Activated CD4-positive, alpha-beta T cell treated with anti-CD3 and anti-CD28 coated beads for 36 hours (primary cell): ENCODE data around the gene SNX6. TPM values are rescaled to one million over a fixed set of nuclear protein-coding genes. Genes with fewer than 3 reads are reported as not detected.
"Not testable (repeated sequence)": the region's sequence is repeated elsewhere in the genome, so short reads cannot be mapped to it uniquely, and the experiment has no call there.

Source experiments
- ATAC-seq: fragments of 200-7000 bp; cut with Tn5 transposase; one replicate; pipeline ENCODE4 v1.10.0; 2021; ENCODE audit warnings: mild to moderate bottlenecking, moderate library complexity
- CTCF ChIA-PET: fragments of 350-600 bp; sonication (Branson Sonifier 250); formaldehyde crosslinking; loops from one replicate; lab custom pipeline; 2021; ENCODE audit warnings: antibody characterized with exemption; lab: Charles Lee
- POLR2A ChIA-PET: fragments of 350-600 bp; sonication (Branson Sonifier 250); formaldehyde crosslinking; loops from one replicate; lab custom pipeline; 2021; ENCODE audit warnings: antibody characterized with exemption, inconsistent platforms; lab: Charles Lee
- DNase-seq: peaks from one replicate; pipeline ENCODE4 v3.0.0-alpha.2; 2020
- H3K27ac Mint-ChIP-seq: one replicate; pipeline ENCODE4 v1.8.0; 2021; ENCODE audit warnings: mixed read lengths
- H3K27me3 Mint-ChIP-seq: one replicate; pipeline ENCODE4 v1.8.0; 2021; ENCODE audit warnings: mixed read lengths
- H3K36me3 Mint-ChIP-seq: one replicate; pipeline ENCODE4 v1.8.0; 2021; ENCODE audit warnings: low read depth, mixed read lengths
- H3K4me1 Mint-ChIP-seq: one replicate; pipeline ENCODE4 v1.8.0; 2021; ENCODE audit warnings: mixed read lengths
- H3K4me3 Mint-ChIP-seq: one replicate; pipeline ENCODE4 v1.8.0; 2021; ENCODE audit warnings: mild to moderate bottlenecking, moderate library complexity, mixed read lengths
- H3K9me3 Mint-ChIP-seq: one replicate; pipeline ENCODE4 v1.8.0; 2021; ENCODE audit warnings: low read depth, mixed read lengths
- intact Hi-C, 2 experiments: fragments of 100-400 bp; cut with DNase I in 1 of 2; cut with micrococcal nuclease in 1 of 2; formaldehyde crosslinking; loops; one replicate each; pipeline versions ENCODE4 v1.14.2 to v1.15.1; 2022 to 2024; cut with DNase I, micrococcal nuclease
- total RNA-seq, 2 experiments: library from RNA; stranded (reverse); gene quantifications; one replicate each; pipeline ENCODE4 v1.2.3, GENCODE V29; 2021

SNX6 gene
- total RNA-seq, 2 experiments from 2014 or later = 77.3 to 78.7 TPM

GRCh38 chr14:34562037-34562775, 67.7 kb downstream of the SNX6 start:
- H3K27me3 Mint-ChIP-seq, DNase-seq, H3K36me3 Mint-ChIP-seq, CTCF ChIA-PET, intact Hi-C loops, H3K4me3 Mint-ChIP-seq, H3K9me3 Mint-ChIP-seq, H3K4me1 Mint-ChIP-seq, POLR2A ChIA-PET, ATAC-seq, H3K27ac Mint-ChIP-seq: not testable (repeated sequence)

DNA sequence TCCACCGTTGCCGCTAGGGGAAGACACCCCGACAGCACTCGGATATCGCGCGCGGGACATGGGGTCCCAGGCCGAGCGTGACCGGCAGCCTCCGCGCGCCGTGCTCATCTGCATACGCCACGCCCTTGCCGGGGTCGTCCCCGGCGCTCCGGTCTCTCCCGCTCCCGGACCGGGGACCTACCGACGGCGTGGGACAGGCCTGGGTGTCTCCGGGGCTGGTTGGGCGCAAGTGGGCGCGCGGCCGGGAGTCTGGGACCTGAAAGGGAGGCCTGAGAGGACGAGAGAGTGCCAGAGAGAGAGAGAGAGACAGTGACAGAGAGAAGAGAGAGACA, 73.5 kb downstream of the SNX6 start:
- H3K9me3 Mint-ChIP-seq, H3K36me3 Mint-ChIP-seq, POLR2A ChIA-PET, H3K27ac Mint-ChIP-seq, CTCF ChIA-PET, H3K27me3 Mint-ChIP-seq, DNase-seq, H3K4me3 Mint-ChIP-seq, intact Hi-C loops: not testable (repeated sequence)
- ATAC-seq = peak; percentile 67
- peaks cover 14% of the 10 kb centered on the region for H3K4me1 Mint-ChIP-seq

DNA sequence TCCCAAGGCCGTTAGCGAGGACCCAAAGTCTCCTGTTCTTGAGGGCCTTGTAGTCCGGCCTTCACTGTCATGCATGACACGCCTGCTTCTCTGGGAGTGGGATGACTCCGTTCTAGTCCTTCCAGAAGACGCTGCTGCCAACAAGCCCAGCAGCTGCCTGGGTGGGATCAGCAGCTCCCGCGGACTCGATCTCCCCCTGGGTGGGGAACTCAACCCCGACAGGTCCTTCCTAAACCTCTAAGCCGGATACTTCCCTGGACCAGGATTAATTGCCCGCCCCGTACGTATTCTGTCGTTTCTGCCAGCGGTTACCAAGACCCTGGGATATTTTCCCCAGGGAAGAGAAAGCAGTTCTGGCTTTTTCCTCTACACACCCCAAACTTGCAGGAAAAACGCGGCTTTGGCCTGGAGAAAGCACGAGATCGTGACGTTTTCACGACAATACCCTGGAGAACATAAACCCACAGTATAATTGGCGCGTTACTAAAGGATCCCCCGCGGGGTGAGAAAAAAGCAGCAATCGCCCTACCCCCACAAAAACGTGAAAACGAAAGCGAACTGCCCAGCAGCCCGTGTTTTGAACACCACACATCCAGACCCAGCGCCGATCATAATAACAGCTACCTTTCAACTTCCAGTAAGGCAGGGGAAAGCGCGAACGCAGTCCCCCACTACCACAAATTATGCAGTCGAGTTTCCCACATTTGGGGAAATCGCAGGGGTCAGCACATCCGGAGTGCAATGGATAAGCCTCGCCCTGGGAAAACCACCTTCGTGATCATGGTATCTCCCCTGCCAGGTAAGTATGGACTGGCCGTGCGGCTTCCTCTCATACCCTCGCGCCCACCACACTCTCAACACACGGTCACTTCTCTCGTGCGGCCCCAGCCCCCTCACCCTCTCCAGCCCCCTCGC, 74.1 kb downstream of the SNX6 start:
- POLR2A ChIA-PET, H3K27ac Mint-ChIP-seq: not testable (repeated sequence)

GRCh38 chr14:34554540-34555250, 75.3 kb downstream of the SNX6 start:
- CTCF ChIA-PET = no interaction called here
- Mint-ChIP-seq H3K4me3 (peak overlapping the region; percentile 4), H3K36me3 (no peaks in the 10 kb centered on the region), H3K27ac (peak overlapping the region; percentile 69), H3K9me3 (peaks cover 6% of the 10 kb centered on the region), H3K27me3 (no peaks in the 10 kb centered on the region), H3K4me1 (peaks cover 20% of the 10 kb centered on the region)
- ATAC-seq = no peak
- POLR2A ChIA-PET = interaction anchor here (1.2 kb wide), 2 partner anchors 15 to 849 kb away, joined by 3 to 5 read pairs; no protein-coding TSS in a partner anchor
- intact Hi-C loops = no loop called here
- no peak for DNase-seq

More for the DNA sequence above, 74.1 kb downstream of the SNX6 start:
- DNase-seq, H3K9me3 Mint-ChIP-seq, CTCF ChIA-PET, H3K36me3 Mint-ChIP-seq, H3K27me3 Mint-ChIP-seq, intact Hi-C loops, H3K4me3 Mint-ChIP-seq: not testable (repeated sequence)
- ATAC-seq = peak; percentile 84
- H3K4me1 Mint-ChIP-seq = peaks cover 16% of the 10 kb centered on the region

DNA sequence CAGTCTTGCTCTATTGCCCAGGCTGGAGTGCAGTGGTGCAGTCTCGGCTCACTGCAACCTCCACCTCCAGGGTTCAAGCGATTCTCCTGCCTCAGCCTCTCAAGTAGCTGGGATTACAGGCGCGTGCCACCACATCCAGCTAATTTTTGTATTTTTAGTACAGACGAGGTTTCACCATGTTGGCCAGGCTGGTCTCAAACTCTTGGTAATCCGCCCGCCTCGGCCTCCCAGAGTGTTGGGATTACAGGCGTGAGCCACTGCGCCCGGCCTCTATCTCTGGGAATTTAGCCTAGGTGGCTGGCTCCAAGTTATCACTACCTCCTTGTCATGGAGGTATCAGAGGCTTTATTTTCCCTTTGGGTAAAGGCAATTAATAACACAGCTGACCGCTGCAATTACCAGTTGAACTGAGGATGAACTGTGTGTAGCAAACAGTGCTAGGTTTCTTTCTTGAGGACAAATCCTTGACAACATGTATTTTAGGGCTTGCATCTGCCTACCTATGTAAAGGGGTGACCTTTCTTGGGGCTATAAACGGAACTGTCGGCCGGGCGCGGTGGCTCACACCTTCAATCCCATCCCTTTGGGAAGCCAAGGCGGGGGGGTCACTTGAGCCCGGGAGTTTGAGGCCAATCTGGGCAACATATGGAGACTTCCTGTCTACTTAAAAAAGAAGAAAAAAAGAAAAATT, 80.5 kb downstream of the SNX6 start:
- CTCF ChIA-PET, H3K36me3 Mint-ChIP-seq, intact Hi-C loops, H3K4me3 Mint-ChIP-seq, H3K9me3 Mint-ChIP-seq, H3K27me3 Mint-ChIP-seq, DNase-seq, ATAC-seq, H3K27ac Mint-ChIP-seq, POLR2A ChIA-PET: not testable (repeated sequence)
- peaks cover 17% of the 10 kb centered on the region for H3K4me1 Mint-ChIP-seq

DNA sequence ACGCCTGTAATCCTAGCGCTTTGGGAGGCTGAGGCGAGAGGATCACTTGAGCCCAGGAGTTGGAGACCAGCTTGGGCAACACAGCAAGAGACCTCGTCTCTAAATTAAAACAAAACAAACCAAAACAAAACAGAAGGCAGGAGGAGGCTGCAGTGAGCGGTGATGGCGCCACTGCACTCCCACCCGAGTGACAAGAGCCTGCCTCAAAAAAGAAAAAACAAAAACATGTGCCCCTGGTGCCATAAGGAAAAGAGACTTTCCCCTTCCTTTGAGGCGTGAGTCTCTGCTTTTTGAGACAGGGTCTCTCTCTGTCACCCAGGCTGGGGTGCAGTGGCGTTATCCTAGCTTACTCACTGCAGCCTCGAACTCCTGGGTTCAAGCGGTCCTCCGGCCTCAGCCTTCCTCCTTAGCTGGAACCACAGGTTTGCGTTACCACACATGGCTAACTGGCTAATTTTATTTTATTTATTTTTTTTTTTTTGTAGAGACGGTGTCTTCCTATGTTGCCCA, 81.4 kb downstream of the SNX6 start:
- Mint-ChIP-seq H3K4me3 (no peak overlapping the region), H3K27ac (no peak overlapping the region), H3K9me3 (peaks cover 6% of the 10 kb centered on the region), H3K36me3 (no peaks in the 10 kb centered on the region), H3K4me1 (peaks cover 12% of the 10 kb centered on the region), H3K27me3 (no peaks in the 10 kb centered on the region)
- ChIA-PET POLR2A (no interaction called here), CTCF (interaction anchor here (0.8 kb wide), 1 partner anchor 96 kb away, joined by 3 read pairs; no protein-coding TSS in a partner anchor)
- intact Hi-C loops = no loop called here
- DNase-seq (no peak), ATAC-seq (no peak)

DNA sequence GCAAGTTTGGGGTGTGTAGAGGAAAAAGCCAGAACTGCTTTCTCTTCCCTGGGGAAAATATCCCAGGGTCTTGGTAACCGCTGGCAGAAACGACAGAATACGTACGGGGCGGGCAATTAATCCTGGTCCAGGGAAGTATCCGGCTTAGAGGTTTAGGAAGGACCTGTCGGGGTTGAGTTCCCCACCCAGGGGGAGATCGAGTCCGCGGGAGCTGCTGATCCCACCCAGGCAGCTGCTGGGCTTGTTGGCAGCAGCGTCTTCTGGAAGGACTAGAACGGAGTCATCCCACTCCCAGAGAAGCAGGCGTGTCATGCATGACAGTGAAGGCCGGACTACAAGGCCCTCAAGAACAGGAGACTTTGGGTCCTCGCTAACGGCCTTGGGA, 82.8 kb downstream of the SNX6 start:
- H3K36me3 Mint-ChIP-seq, H3K27me3 Mint-ChIP-seq, intact Hi-C loops, H3K4me3 Mint-ChIP-seq, CTCF ChIA-PET, POLR2A ChIA-PET, H3K9me3 Mint-ChIP-seq, H3K27ac Mint-ChIP-seq, DNase-seq: not testable (repeated sequence)
- peaks cover 12% of the 10 kb centered on the region for H3K4me1 Mint-ChIP-seq
- peak; percentile 32 for ATAC-seq

DNA sequence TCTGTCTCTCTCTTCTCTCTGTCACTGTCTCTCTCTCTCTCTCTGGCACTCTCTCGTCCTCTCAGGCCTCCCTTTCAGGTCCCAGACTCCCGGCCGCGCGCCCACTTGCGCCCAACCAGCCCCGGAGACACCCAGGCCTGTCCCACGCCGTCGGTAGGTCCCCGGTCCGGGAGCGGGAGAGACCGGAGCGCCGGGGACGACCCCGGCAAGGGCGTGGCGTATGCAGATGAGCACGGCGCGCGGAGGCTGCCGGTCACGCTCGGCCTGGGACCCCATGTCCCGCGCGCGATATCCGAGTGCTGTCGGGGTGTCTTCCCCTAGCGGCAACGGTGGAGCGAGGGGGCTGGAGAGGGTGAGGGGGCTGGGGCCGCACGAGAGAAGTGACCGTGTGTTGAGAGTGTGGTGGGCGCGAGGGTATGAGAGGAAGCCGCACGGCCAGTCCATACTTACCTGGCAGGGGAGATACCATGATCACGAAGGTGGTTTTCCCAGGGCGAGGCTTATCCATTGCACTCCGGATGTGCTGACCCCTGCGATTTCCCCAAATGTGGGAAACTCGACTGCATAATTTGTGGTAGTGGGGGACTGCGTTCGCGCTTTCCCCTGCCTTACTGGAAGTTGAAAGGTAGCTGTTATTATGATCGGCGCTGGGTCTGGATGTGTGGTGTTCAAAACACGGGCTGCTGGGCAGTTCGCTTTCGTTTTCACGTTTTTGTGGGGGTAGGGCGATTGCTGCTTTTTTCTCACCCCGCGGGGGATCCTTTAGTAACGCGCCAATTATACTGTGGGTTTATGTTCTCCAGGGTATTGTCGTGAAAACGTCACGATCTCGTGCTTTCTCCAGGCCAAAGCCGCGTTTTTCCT, 83.4 kb downstream of the SNX6 start:
- ATAC-seq = peak; percentile 83
- H3K9me3 Mint-ChIP-seq, DNase-seq, H3K36me3 Mint-ChIP-seq, intact Hi-C loops, H3K4me1 Mint-ChIP-seq, H3K27ac Mint-ChIP-seq, H3K4me3 Mint-ChIP-seq, CTCF ChIA-PET, POLR2A ChIA-PET, H3K27me3 Mint-ChIP-seq: not testable (repeated sequence)

DNA sequence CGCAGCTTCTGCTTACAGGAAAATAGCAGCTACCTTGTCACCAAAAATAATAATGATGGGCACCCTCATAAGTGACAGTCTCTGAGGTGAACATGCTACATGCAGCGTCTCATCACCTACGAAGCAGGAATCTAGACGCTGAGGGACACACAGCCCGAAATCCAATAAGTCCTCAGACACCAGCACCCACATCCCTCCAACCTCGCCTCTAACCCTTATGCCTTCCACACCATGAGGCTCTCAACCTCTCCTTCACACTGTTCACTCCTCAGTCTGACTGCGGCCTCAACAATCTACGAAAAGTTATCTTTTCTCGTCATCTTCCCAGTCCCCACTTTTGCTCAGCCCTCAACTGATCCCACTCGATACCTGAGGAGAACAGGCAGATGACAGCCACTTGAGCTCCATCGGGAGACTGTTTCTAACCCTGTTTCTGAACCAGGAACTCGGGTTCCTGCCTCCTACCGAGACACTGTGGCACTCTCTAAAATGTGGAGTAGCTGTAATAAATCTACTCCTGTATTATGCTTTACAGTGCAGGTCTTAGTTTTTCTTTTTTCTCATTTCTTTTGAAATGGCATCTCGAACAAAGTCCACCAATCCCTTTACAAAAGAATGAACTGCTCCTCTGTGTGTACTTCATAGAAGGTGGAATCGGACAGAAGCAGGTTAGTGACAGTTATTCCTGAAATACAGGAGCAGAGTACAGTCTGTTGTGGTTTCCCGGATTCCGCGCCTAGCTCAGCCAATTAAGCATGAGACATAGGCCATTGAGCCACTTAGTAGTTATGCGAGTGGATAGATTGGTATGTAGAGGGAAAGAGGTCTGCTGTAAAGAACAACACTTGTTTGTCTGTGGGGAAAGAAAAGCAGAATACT, 89.5 kb downstream of the SNX6 start:
- H3K9me3 Mint-ChIP-seq, H3K36me3 Mint-ChIP-seq, intact Hi-C loops, DNase-seq, ATAC-seq, CTCF ChIA-PET, H3K27me3 Mint-ChIP-seq: not testable (repeated sequence)
- Mint-ChIP-seq H3K4me3 (peak overlapping the region; percentile 94), H3K4me1 (peaks cover 31% of the 10 kb centered on the region), H3K27ac (peak overlapping the region; percentile 95)
- POLR2A ChIA-PET = interaction anchor here (0.6 kb wide), 2 partner anchors 14 to 84 kb away, joined by 5 read pairs; no protein-coding TSS in a partner anchor
